Adipocyte (in vitro differentiated cells): ENCODE measurements around the gene ACSM2A.
"Not testable (repeated sequence)": the region's sequence is repeated elsewhere in the genome, so short reads cannot be mapped to it uniquely, and the experiment has no call there.

Source experiments
- DNase-seq: peaks from one replicate; pipeline ENCODE4 v3.0.0-alpha.2; 2015; ENCODE audit warnings: low read depth
- H3K27me3 ChIP-seq: replicated peaks from 2 replicates; pipeline ENCODE4 v1.7.0; 2013; ENCODE audit warnings: mild to moderate bottlenecking, low read length, moderate library complexity; ENCODE audit not compliant: control insufficient read depth, insufficient read depth
- H3K36me3 ChIP-seq: 2 replicates; pipeline ENCODE4 v1.7.0; 2013; ENCODE audit warnings: low read length, mild to moderate bottlenecking, moderate library complexity; ENCODE audit not compliant: control insufficient read depth, insufficient read depth, severe bottlenecking
- H3K4me1 ChIP-seq: 2 replicates; pipeline ENCODE4 v1.7.0; 2013; ENCODE audit warnings: mild to moderate bottlenecking, low read length, moderate library complexity; ENCODE audit not compliant: control insufficient read depth, insufficient read depth
- H3K4me3 ChIP-seq: 2 replicates; pipeline ENCODE4 v1.7.0; 2013; ENCODE audit warnings: mild to moderate bottlenecking, low read length, moderate library complexity
- H3K9ac ChIP-seq: 2 replicates; pipeline ENCODE4 v1.7.0; 2013; ENCODE audit warnings: mild to moderate bottlenecking, low read length, moderate library complexity
- H3K9me3 ChIP-seq: 2 replicates; pipeline ENCODE4 v1.7.0; 2013; ENCODE audit warnings: mild to moderate bottlenecking, low read length, moderate library complexity; ENCODE audit not compliant: control insufficient read depth

The ACSM2A gene

GRCh38 chr16:20427401-20427797, 23.9 kb upstream of the ACSM2A start:
- not testable (repeated sequence) for DNase-seq, H3K4me1 ChIP-seq, H3K27me3 ChIP-seq, H3K9me3 ChIP-seq, H3K4me3 ChIP-seq, H3K9ac ChIP-seq, H3K36me3 ChIP-seq

- H3K4me3 ChIP-seq, H3K9ac ChIP-seq, H3K4me1 ChIP-seq, H3K27me3 ChIP-seq, DNase-seq, H3K9me3 ChIP-seq, H3K36me3 ChIP-seq: not testable (repeated sequence)
Measured at GRCh38 chr16:20429499-20429898, 21.8 kb upstream of the ACSM2A start.

GRCh38 chr16:20430480-20430879, 20.8 kb upstream of the ACSM2A start:
- H3K9me3 ChIP-seq, H3K9ac ChIP-seq, H3K27me3 ChIP-seq, H3K4me1 ChIP-seq, DNase-seq, H3K4me3 ChIP-seq, H3K36me3 ChIP-seq: not testable (repeated sequence)

- no peak for DNase-seq
- no peaks in the 10 kb centered on the region for H3K9me3 ChIP-seq
- H3K9ac ChIP-seq: no peak overlapping the region
- no peak overlapping the region for H3K4me3 ChIP-seq
- H3K4me1 ChIP-seq: peaks cover 3% of the 10 kb centered on the region
- H3K27me3 ChIP-seq: no peaks in the 10 kb centered on the region
- H3K36me3 ChIP-seq: no peaks in the 10 kb centered on the region
Measured at GRCh38 chr16:20430948-20431347, 20.4 kb upstream of the ACSM2A start.

GRCh38 chr16:20438950-20439349, 12.4 kb upstream of the ACSM2A start:
- peaks cover 23% of the 10 kb centered on the region for H3K4me1 ChIP-seq
- DNase-seq, H3K9ac ChIP-seq, H3K9me3 ChIP-seq, H3K27me3 ChIP-seq, H3K4me3 ChIP-seq, H3K36me3 ChIP-seq: not testable (repeated sequence)

GRCh38 chr16:20439820-20440231, 11.5 kb upstream of the ACSM2A start:
- H3K27me3 ChIP-seq: not testable (repeated sequence)

GRCh38 chr16:20440731-20441130, 10.6 kb upstream of the ACSM2A start:
- Histone ChIP-seq H3K9ac (peak overlapping the region; percentile 73), H3K4me1 (peaks cover 23% of the 10 kb centered on the region), H3K4me3 (peak overlapping the region; percentile 44)
- H3K9me3 ChIP-seq, H3K27me3 ChIP-seq, DNase-seq, H3K36me3 ChIP-seq: not testable (repeated sequence)

More at GRCh38 chr16:20439820-20440231, 11.5 kb upstream of the ACSM2A start:
- peak overlapping the region; percentile 68 for H3K9ac ChIP-seq
- H3K9me3 ChIP-seq, H3K36me3 ChIP-seq, H3K4me3 ChIP-seq, DNase-seq: not testable (repeated sequence)
- peaks cover 23% of the 10 kb centered on the region for H3K4me1 ChIP-seq

GRCh38 chr16:20441191-20441590, 10.1 kb upstream of the ACSM2A start:
- peak overlapping the region; percentile 73 for H3K9ac ChIP-seq
- H3K9me3 ChIP-seq: no peaks in the 10 kb centered on the region
- no peaks in the 10 kb centered on the region for H3K36me3 ChIP-seq
- H3K27me3 ChIP-seq: no peaks in the 10 kb centered on the region
- peaks cover 23% of the 10 kb centered on the region for H3K4me1 ChIP-seq
- DNase-seq: no peak
- H3K4me3 ChIP-seq: no peak overlapping the region

GRCh38 chr16:20441859-20442258, 9.5 kb upstream of the ACSM2A start:
- not testable (repeated sequence) for DNase-seq, H3K4me3 ChIP-seq

GRCh38 chr16:20446652-20447393, 4.5 kb upstream of the ACSM2A start:
- not testable (repeated sequence) for H3K36me3 ChIP-seq, H3K9ac ChIP-seq, H3K4me1 ChIP-seq, H3K27me3 ChIP-seq, DNase-seq, H3K9me3 ChIP-seq, H3K4me3 ChIP-seq

More at GRCh38 chr16:20441859-20442258, 9.5 kb upstream of the ACSM2A start:
- peaks cover 23% of the 10 kb centered on the region for H3K4me1 ChIP-seq
- H3K27me3 ChIP-seq, H3K9ac ChIP-seq, H3K9me3 ChIP-seq, H3K36me3 ChIP-seq: not testable (repeated sequence)

- H3K27me3 ChIP-seq, DNase-seq, H3K9me3 ChIP-seq, H3K36me3 ChIP-seq, H3K9ac ChIP-seq, H3K4me3 ChIP-seq, H3K4me1 ChIP-seq: not testable (repeated sequence)
Measured at GRCh38 chr16:20453633-20454032, 2.3 kb downstream of the ACSM2A start.

- H3K36me3 ChIP-seq, H3K4me1 ChIP-seq, H3K4me3 ChIP-seq, H3K9ac ChIP-seq, DNase-seq, H3K27me3 ChIP-seq, H3K9me3 ChIP-seq: not testable (repeated sequence)
Measured at GRCh38 chr16:20459227-20459626, 7.9 kb downstream of the ACSM2A start.
